Activated CD4-positive, alpha-beta T cell treated with anti-CD3 and anti-CD28 coated beads, Interleukin-2, amount 50 U/mL, for 24 hours (primary cell): Measurements from ENCODE around the gene CDC42BPG.

Experiments used
- DNase-seq, 2 donors: peaks; one replicate each; pipeline ENCODE4 v3.0.0-alpha.2; 2020; ENCODE audit warnings: low read depth in 1 of 2, low spot score in 1 of 2

CDC42BPG gene

GRCh38 chr11:64878494-64879243, 34.2 kb upstream of the CDC42BPG start, which contains the start of gene EHD1:
TSS of gene EHD1 (minus strand) at chr11:64878621. CDS start at chr11:64878464, 157 bp downstream.
- DNase-seq: peak; percentile 97 to 100

DNA sequence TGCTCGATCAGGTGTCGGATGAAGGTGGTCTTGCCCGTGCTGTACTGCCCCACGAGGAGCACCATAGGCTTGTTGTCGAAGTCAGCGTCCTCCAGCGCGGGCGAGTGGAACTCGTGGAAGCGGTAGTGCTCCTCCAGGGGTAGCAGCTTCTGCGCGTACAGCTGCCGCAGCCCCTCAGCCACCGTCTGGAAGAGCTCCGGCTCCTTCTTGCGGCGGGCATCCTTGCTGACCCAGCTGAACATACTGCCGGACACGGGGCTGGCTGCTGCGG, 33.7 kb upstream of the CDC42BPG start:
- DNase-seq: no peak

DNA sequence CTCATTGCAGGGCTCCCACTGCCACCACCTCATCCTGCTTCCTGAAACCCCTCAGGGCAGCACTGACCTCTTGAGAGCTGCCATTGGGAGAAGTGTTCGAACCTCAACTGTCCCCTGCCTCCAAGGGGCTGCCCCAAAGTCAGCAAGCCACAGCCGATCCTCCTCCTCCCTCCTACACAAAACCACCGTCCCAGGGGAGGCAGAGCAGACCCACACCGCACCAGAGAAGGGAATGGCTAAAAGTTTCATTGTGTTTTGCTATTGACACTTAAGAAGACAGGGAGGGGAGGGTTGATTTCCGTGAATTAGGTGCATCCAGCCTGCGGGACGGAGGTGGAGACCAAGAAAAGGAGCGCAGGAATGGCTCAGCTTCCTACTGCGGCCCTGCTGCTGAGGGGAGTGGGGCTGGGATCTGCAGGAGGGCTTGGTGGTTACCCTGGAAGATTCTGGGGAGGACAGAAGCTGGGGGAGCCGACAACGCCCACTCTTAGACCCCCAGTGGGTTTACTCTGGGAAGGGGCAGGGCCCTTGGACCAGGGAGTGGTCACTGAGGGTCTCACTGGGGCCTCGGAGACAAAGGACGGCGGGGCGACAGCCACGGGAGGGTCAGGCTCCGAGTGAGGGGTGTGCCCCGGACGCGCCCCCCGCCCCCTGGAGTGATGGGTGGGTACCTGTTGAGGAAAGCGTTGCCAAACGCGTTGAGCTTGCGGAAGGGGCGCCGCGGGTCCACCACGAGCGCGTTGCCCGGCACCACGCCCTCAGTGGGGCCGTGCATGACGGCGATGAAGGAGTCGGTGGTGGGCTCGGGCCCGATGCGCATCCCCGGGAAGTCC, 33.2 kb upstream of the CDC42BPG start:
- no peak for DNase-seq

GRCh38 chr11:64876835-64877341, 32.4 kb upstream of the CDC42BPG start:
- no peak for DNase-seq

DNA sequence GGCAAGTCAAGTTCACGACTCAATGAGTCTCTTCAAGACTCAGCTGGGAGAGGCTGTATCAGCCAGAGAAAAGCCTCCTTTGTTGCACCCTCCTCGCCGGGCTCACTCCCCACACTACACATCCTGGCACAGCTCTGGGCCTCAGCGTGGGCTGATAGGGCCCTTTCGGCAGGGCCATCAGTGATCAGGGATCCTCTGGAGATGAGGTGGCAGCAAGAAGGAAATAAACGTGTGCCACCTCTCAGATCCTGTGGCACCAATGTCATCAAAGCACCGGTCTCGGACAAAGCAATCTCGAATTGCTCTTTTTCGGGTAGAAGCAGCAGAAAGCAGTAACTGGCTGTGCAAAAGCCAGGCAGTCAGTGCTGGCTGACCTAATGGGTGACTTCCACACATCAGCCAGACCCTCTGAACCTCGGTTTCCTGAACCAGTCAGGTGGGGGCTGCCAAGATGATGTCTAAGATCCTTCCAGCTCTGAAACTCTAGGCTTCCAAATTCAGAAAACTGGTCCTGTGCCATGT, 31.8 kb upstream of the CDC42BPG start:
- no peak for DNase-seq

DNA sequence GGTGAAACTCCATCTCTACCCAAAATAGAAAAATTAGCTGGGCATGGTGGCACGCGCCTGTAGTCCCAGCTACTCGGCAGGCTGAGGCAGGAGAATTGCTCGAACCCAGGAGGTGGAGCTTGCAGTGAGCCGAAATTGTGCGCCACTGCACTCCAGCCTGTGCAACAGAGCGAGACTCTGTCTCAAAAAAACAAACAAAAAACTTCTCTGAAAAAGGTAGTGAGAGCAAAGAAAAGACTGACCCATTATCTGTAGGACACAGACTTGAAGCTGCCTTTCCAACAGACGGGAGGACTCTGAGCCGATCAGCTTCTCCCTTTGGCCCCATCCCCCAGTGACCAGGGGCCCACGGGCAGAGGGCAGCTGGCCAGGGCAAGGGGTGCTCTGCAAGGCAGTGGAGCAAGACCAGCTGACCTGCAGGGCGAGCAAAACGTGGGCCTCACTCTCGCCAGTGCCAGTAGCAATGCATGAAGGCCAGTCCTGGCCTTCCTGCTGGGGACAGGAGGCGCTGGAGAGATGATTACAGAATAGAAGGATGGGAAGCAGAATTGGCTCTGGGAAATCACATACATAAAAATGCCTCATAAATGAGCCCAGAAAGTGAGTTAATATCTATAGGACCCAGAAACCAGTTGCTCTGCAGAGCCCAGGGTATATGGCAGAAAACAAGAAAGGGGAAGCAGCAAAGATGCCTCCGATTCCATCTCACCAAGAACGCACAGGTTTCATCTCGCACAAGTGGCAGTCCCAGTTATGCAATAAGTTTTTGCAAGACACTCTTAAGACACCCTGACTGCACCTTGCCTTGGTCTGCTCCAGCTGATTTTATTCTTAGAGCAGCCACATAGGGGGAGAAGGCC, 31.1 kb upstream of the CDC42BPG start:
- DNase-seq: no peak

DNA sequence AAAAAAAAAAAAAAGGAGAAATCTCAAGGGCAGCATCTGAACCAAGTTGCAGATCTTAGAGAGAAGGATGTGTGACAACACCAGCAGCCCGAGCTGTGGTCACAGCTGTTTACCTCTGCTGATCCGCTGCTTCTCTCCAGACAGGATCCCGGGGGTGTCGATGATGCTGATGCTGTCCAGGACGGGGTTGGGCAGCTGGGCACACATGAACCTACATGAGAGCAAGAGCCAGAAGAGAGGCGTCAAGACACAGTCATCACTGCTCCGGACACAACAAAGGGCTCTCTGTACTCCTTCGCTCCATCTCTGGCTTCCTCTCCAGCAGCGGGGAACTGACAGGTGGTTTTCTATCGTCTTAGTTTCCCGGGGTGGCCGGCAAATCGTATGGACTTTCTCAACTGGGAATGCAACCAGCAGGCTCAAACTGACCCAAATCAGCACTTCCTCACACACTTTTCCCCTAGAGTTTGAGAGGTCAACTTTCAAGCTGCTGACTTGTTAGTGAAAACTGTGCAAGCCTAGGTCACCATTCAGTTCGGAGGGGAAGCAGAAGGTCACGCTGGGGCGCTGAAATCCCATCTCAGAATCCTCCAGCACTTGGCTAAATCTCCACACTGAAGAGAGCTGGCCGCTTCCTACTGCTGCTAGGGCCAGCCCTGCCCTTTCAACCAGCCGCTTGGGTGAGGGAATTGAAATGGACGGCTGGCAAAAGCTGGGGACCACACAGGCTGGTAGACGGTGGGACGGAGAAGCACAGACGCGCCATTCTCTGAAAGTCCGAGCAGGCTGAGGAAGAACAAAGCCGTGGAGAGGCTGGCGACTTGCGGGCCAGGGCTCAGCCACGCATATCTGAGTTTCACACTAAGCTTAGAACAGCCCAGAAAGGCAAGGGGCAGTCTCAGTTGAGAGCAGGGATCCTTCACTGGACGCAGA, 30.1 kb upstream of the CDC42BPG start:
- no peak for DNase-seq

DNA sequence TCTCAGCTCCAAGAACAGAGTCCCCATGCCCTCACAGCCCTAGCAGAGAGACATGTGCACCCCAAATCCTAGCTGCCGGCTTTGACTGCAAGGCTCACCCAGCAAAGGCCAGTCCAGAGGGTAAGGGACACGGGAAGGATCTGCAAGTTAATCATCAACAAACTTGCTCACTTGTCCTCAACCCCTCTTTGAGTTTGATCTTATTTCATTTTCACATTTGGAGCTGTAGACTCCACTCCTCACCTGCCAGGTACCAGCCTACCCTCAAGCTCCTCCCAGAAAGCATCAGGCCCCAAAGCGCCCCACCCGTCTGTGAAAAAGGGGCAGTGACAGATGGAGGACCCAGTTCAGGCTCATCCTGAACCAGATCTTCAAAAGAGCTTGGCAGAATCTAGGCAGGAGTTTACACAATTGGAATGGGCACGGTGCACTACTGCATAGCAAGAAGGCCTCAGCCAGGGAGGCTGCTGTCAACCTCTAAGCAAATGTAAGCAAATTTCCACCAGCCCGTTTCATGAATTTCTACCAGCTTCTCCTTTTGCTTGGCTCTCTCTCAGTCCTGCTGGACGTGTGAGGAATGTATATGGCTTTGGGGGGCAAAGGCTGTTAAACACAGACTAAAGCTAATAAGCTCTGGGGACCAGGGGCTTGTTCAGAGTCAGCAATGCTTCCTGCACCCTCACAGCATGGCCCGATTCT, 28.5 kb upstream of the CDC42BPG start:
- no peak for DNase-seq

DNA sequence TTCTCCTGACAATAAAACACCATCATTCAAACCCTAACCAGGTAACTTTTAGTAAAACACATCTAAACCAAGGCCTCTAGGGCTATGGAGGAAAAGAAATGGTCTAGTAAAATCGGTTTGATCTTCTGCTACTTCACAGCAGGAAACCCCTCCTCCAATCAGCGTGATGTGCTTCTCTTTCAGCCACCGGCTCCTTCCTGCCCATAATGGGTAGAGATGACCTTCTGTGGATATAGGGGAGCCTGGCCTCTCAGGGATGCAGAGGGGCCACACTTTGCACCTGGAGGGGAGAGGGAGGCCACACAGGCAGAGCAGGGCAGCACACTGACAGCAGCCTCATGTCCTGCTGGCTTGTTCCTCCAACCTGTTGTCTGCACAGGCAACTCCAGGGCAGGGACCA, 27.0 kb upstream of the CDC42BPG start:
- DNase-seq: no peak

DNA sequence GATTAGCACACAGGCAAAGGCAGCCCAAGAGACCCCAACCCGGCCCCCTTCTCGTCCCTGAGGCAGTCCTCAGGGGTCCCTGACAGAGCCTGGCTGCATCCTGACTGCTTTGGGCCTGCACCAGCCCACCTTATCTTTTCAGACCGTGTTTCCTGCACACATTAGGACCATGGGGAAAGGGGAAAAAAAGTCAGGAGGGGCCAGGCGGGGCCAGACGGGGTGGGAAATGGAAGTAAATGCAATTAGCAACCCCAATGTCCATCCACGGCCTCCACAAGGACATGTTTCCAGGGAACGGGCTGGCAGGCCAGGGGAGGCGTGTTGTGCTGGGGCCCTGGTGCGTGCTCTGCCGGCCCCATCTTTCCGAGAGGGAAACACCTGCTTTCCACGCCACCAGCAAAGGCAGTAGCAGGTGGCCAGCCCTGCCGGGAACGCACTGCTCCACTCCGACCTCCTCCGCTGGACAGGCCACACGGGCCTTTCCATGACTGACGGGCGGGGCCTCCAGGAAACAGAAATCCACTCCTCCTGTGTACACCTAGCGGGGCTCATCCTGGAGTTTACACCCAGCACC, 26.5 kb upstream of the CDC42BPG start:
- no peak for DNase-seq

GRCh38 chr11:64870176-64870892, 25.9 kb upstream of the CDC42BPG start:
- no peak for DNase-seq

DNA sequence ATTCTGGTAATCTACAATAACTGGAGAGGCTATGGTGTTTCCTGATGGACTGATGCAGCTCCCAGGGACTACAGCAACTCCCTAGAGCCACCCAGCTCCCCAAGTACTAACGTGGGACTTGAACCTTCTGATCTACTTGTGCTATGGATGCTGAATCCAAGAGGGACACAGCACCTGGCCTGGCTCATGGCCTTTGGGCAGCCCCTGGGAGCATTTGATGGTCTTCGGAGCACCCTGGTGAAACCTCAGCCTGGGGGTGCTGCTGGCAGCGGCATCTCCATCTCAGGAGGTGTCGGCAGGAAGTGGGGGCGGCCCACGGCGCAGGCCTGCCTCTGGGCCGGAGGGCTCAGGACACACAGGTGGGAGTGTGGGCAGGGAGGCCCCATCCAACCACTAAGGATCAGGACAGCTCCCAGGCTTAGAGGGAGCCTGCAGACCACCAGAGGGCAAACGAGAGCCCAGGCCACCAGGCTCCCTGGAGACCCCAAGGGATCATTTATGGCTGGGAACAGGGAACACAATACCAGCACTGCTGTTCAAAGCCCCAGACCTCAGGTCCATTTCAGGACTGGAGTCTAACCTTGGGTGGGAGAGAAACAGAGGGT, 25.2 kb upstream of the CDC42BPG start:
- DNase-seq: no peak

DNA sequence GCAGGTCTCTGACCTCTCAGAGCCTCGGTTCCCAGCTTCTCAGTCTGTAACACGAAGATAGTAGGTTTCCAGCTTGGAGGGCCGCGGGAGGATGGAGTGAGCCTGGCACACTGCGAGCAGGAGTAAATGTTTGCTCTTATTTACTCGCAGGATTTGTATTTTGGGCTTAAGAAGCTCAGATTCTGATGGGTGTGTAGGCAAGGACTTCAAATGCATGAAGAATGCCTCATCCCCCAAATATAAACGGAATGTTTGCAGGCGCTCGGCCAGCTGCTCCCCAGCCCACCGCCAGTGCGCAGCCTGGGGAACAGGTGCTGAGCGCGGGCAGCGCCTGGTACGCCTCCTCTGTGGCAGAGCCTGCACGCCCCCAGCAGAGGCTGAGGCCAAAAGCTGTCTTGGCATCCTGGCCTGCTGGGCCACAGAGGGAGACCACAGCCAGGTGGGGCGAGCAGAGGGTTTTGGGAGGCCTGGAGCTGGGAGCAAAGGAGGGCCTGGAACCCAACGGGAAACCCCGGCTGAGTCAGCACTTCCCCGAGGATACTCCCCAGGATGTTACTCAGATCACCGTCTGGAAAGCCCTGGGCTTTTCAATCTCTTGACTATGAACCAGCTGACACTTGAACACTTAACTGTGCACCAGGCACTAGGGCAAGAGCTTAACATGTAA, 24.6 kb upstream of the CDC42BPG start:
- no peak for DNase-seq

DNA sequence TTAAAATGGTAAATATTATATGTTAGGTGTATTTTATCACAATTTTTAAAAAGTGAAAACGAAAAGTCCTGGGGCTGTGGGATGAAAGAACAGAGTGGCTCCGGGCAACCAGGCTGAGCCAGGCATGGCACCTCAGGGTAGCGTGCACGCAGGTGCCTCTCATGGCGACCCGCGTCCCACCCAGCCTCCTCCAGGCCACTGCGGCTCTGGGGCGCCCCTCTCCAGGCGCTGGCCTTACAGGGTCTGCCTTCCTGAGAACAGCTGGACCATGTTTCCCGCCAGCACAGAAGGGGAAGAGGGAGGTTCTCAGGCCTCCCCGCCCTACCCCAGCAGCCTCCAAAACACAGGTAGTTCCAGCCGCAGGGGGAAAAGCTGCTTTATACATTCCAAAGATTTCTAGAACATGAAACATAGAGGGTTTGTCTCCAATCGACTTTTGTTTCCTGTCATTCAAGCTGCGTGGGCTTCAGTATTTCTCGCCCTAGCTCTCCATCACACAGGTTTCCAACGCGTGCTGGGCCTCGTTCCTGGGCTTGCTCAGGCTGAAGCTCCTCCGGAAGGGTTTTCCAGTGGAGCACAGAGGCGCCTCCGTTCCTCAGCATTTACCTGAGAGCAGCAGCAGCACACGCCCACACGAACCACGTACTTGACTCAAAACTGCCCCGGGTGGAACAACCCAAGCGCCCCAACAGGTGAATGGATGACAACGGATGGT, 23.5 kb upstream of the CDC42BPG start:
- DNase-seq: no peak

DNA sequence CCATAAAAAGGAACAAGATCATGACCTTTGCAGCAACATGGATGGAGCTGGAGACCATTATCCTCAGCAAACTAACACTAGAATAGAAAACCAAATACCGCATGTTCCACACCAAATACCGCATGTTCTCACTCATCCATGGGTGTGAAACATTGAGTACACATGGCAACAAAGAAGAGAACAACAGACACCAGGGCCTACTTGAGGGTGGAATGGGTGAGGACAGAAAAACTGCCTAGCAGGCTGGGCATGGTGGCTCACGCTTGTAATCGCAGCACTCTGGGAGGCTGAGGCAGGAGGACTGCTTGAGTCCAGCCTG, 21.7 kb upstream of the CDC42BPG start:
- DNase-seq: no peak

DNA sequence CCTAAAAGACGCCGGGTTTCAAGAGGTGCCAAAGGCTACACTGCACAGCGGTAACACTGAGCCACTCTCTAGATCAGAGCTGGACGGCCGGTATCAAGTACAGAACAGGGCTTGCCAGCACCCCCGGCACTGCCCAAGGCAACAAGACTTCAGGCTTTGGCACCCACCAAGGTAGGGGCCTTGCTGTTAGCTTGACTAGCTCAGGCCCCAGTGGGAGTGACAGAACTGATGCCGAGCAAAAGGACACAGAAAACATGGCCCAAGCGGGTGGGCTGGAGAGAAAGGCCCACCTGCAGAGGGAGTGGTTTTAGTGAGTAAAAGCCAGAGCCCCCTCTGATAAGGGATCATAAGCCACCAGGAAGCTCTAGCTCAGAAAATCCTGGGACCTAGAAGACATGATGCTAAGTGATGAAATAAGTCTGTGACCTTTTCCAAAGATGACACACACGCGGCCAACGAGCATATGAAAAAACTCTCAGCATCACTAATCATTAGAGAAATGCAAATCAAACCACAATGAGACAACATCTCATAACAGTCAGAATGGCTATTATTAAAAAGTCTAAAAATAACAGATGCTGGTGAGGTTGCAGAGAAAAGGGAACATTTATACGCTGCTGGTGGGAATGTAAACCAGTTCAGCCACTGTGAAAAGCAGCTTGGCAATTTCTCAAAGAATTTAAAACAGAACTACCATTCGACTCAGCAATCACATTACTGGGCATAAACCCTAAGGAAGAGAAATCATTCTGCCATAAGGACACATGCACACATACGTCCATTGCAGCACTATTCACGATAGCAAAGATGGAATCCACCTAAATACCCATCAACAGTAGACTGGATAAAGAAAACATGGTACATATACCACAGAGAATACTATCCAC, 21.1 kb upstream of the CDC42BPG start:
- DNase-seq: no peak
